Right lobe of liver (tissue), 4 donors: ENCODE data around the gene C19orf47.

Source experiments
- CTCF ChIP-seq, 4 donors: fragments of 200-600 bp in 3 of 4; fragments of 450-650 bp in 1 of 4; IDR thresholded peaks; one replicate each; pipeline versions ENCODE4 v1.5.1 to v1.8.0; 2016 to 2022; ENCODE audit warnings: antibody characterized with exemption in 4 of 4, mild to moderate bottlenecking in 2 of 4
- POLR2A ChIP-seq: fragments of 450-650 bp; IDR thresholded peaks from one replicate; pipeline ENCODE4 v1.6.1; 2017; ENCODE audit warnings: antibody characterized with exemption, mild to moderate bottlenecking
- donor health status: DM: no; HTN: no; CAD: no.
- donor health status: DM: no; HTN: no; CAD: no.
- donor health status: DM: no; HTN: yes; CAD: no.

- TF ChIP-seq CTCF (IDR thresholded peaks at IDR 0.05) (peak in 2 of 4 donors; percentile 7 to 14), POLR2A (no peak)
Measured at GRCh38 chr19:40392894-40393517, 44.8 kb upstream of the C19orf47 start.
